Chondrocyte (in vitro differentiated cells): ENCODE results near the gene LCE1E. TPM values are rescaled to one million over a fixed set of nuclear protein-coding genes. Genes with fewer than 3 reads are reported as not detected.

Experiments
- DNase-seq: peaks from one replicate; pipeline ENCODE4 v3.0.0; 2021; ENCODE audit warnings: mixed read lengths, low spot score
- H3K27ac Mint-ChIP-seq: one replicate; pipeline ENCODE4 v1.8.0; 2021; ENCODE audit warnings: mild to moderate bottlenecking, moderate library complexity, mixed read lengths; ENCODE audit not compliant: unreplicated experiment
- H3K27me3 Mint-ChIP-seq: 2 replicates; pipeline ENCODE4 v1.8.0; 2021; ENCODE audit warnings: low read depth, mixed read lengths
- H3K36me3 Mint-ChIP-seq: 2 replicates; pipeline ENCODE4 v1.8.0; 2021; ENCODE audit warnings: low read depth, mixed read lengths
- H3K4me1 Mint-ChIP-seq: 2 replicates; pipeline ENCODE4 v1.8.0; 2021; ENCODE audit warnings: low read depth, mild to moderate bottlenecking, mixed read lengths
- H3K4me3 Mint-ChIP-seq: one replicate; pipeline ENCODE4 v1.8.0; 2021; ENCODE audit warnings: mild to moderate bottlenecking, moderate library complexity, mixed read lengths; ENCODE audit not compliant: unreplicated experiment
- H3K9me3 Mint-ChIP-seq: 2 replicates; pipeline ENCODE4 v1.8.0; 2021; ENCODE audit warnings: low read depth, mixed read lengths
- total RNA-seq: library from RNA; stranded (reverse); gene quantifications from 3 replicates; pipeline ENCODE4 v1.2.1, GENCODE V29; 2021
- TF ChIP-seq, protein P1 (sequence below): fragments of 200-600 bp; sonication (generic); IDR thresholded peaks from 2 replicates; pipeline ENCODE4 v1.5.0; 2021; ENCODE audit warnings: antibody characterized with exemption, mild to moderate bottlenecking, moderate library complexity

LCE1E gene
- total RNA-seq, 1 donor from 2014 or later, result not detected

DNA sequence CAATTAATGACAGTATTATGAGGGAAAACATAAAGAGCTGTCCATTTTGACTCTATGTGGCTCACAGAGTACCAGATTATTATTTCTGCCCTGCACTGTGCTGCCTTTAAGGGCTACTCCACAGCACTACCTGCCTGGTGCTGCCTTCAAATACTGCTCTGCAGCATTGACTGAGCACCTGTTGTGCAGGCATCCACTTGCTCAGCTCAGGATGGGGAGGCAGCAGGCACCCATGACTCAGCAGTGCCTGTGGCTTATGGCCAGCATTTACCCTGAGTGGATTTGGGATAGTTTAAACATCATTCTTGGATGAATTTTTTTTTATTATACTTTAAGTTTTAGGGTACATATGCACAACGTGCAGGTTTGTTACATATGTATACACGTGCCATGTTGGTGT lies 29.2 kb upstream of the LCE1E start:
- DNase-seq, result no peak
- H3K27ac Mint-ChIP-seq, result no peak overlapping the region
- H3K36me3 Mint-ChIP-seq, result no peaks in the 10 kb centered on the region
- H3K4me3 Mint-ChIP-seq, result no peak overlapping the region
- no peaks in the 10 kb centered on the region for H3K4me1 Mint-ChIP-seq
- H3K9me3 Mint-ChIP-seq, result peaks cover 41% of the 10 kb centered on the region
- H3K27me3 Mint-ChIP-seq, result no peaks in the 10 kb centered on the region
- TF ChIP-seq, protein P1, sequence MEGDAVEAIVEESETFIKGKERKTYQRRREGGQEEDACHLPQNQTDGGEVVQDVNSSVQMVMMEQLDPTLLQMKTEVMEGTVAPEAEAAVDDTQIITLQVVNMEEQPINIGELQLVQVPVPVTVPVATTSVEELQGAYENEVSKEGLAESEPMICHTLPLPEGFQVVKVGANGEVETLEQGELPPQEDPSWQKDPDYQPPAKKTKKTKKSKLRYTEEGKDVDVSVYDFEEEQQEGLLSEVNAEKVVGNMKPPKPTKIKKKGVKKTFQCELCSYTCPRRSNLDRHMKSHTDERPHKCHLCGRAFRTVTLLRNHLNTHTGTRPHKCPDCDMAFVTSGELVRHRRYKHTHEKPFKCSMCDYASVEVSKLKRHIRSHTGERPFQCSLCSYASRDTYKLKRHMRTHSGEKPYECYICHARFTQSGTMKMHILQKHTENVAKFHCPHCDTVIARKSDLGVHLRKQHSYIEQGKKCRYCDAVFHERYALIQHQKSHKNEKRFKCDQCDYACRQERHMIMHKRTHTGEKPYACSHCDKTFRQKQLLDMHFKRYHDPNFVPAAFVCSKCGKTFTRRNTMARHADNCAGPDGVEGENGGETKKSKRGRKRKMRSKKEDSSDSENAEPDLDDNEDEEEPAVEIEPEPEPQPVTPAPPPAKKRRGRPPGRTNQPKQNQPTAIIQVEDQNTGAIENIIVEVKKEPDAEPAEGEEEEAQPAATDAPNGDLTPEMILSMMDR, result no peak

DNA sequence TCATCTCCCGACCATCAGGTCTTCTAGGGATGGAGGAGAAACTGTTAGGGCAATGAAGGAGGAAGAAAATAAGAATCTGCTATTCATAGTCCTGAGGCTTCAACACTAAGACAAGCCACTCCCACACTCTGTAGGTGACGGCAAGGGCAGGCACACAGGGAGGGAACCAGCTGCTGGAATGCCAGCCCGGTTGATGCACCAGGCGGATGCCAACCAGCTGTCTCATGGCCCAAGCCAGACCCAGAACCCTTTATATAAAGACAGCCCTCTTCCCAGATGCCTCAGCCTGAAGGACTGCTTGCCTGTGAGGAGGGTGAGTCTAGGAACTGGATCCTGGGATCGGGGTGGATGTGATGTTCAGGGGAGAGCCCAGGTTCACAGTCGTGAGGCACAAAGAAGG lies 28.3 kb upstream of the LCE1E start, which contains the start of gene KPRP:
KPRP (plus strand) TSS at position 279 of the 400 bp plus-strand sequence. CDS start 1,564 bp downstream, outside the sequence.
- Mint-ChIP-seq H3K36me3 (no peaks in the 10 kb centered on the region), H3K27ac (no peak within 1 kb of the TSS), H3K9me3 (peaks cover 42% of the 10 kb centered on the region), H3K27me3 (no peaks in the 10 kb centered on the region), H3K4me1 (no peaks in the 10 kb centered on the region), H3K4me3 (no peak within 1 kb of the TSS)
- DNase-seq, result no peak
- TF ChIP-seq, protein P1, result no peak

DNA sequence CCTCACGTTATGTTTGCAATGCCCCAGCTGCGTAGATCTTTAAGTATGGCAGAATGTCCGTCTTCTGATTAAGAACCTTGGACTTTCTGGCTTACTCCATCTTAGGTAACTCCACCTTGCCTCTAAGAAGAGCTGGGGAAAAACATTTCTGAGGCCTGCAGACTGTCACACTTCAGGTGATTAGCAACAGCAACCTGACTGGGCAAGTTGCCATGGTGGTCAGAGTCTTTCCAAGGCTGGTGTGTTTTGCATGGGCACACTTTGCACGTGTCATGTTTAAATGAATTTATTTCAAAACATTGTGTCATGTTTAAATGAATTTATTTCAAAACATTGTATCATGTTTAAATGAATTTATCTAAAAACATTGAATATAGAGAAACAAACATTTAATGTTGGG lies 27.4 kb upstream of the LCE1E start:
- H3K4me1 Mint-ChIP-seq, result no peaks in the 10 kb centered on the region
- no peak overlapping the region for H3K4me3 Mint-ChIP-seq
- H3K36me3 Mint-ChIP-seq, result no peaks in the 10 kb centered on the region
- no peaks in the 10 kb centered on the region for H3K27me3 Mint-ChIP-seq
- DNase-seq, result no peak
- H3K9me3 Mint-ChIP-seq, result peaks cover 44% of the 10 kb centered on the region
- no peak overlapping the region for H3K27ac Mint-ChIP-seq
- TF ChIP-seq, protein P1, result no peak

DNA sequence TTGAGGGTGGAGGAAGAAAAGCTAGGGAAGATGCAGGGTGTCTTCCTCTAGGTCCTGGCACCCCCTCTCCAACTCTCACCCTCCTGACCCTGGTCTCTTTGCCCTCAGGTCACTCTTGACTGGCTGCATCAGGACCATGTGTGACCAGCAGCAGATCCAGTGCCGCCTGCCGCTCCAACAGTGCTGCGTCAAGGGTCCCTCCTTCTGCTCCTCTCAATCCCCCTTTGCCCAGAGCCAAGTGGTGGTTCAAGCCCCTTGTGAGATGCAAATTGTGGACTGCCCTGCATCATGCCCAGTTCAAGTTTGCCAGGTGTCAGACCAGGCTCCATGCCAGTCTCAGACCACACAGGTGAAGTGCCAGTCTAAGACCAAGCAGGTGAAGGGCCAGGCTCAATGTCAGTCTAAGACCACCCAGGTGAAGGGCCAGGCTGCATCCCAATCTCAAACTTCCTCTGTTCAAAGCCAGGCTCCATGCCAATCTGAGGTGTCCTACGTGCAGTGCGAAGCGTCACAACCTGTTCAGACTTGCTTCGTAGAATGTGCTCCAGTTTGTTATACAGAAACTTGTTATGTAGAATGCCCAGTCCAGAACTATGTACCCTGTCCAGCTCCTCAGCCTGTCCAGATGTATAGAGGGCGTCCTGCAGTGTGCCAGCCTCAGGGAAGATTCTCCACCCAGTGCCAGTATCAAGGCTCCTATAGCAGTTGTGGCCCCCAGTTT lies 26.4 kb upstream of the LCE1E start:
- H3K27ac Mint-ChIP-seq, result no peak overlapping the region
- TF ChIP-seq, protein P1, result no peak
- no peaks in the 10 kb centered on the region for H3K4me1 Mint-ChIP-seq
- H3K27me3 Mint-ChIP-seq, result no peaks in the 10 kb centered on the region
- no peaks in the 10 kb centered on the region for H3K36me3 Mint-ChIP-seq
- no peak overlapping the region for H3K4me3 Mint-ChIP-seq
- DNase-seq, result no peak
- H3K9me3 Mint-ChIP-seq, result peaks cover 37% of the 10 kb centered on the region

DNA sequence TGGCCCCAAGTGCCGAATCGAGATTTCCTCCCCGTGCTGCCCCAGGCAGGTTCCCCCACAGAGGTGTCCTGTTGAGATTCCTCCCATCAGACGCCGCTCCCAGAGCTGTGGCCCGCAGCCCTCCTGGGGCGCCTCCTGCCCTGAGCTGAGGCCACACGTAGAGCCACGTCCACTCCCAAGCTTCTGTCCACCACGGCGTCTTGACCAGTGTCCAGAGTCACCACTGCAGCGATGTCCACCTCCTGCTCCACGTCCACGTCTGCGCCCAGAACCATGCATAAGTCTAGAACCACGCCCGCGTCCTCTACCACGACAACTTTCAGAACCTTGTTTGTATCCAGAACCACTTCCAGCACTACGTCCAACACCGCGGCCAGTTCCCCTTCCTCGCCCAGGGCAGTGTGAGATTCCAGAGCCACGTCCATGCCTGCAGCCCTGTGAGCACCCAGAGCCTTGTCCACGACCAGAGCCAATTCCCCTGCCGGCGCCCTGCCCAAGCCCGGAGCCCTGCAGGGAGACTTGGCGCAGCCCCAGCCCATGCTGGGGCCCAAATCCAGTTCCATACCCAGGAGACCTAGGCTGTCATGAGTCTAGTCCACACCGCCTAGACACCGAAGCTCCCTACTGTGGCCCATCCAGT lies 25.4 kb upstream of the LCE1E start:
- Mint-ChIP-seq H3K36me3 (no peaks in the 10 kb centered on the region), H3K4me1 (no peaks in the 10 kb centered on the region), H3K4me3 (no peak overlapping the region), H3K27ac (no peak overlapping the region), H3K27me3 (no peaks in the 10 kb centered on the region), H3K9me3 (peaks cover 35% of the 10 kb centered on the region)
- TF ChIP-seq, protein P1, result no peak
- no peak for DNase-seq
